Right ventricle myocardium inferior (tissue), 1 donor: ENCODE measurements around the gene LIPM. TPM values are rescaled to one million over a fixed set of nuclear protein-coding genes. Genes with fewer than 3 reads are reported as not detected.

Experiments
- ATAC-seq: fragments of 200-7000 bp; cut with Tn5 transposase; one replicate; pipeline ENCODE4 v1.9.1; 2020; ENCODE audit warnings: mild to moderate bottlenecking, moderate library complexity
- DNase-seq: peaks from one replicate; pipeline ENCODE4 v3.0.0; 2021; ENCODE audit errors: missing footprints
- intact Hi-C: fragments of 100-400 bp; cut with DNase I; formaldehyde crosslinking; loops from one replicate; pipeline ENCODE4 v1.11.0; 2022
- total RNA-seq: library from RNA; stranded (reverse); fragmentation: NEBNext Ultra II Directional; extraction: Animal tissue kit (Norgen Biotek cat#: 25700); gene quantifications from one replicate; pipeline ENCODE4 v1.2.1, GENCODE V29; 2021
- donor health status: DM: no; HTN: yes; CAD: no; lungs with severe emphysema.

The LIPM gene
- total RNA-seq, 1 donor from 2014 or later = not detected

DNA sequence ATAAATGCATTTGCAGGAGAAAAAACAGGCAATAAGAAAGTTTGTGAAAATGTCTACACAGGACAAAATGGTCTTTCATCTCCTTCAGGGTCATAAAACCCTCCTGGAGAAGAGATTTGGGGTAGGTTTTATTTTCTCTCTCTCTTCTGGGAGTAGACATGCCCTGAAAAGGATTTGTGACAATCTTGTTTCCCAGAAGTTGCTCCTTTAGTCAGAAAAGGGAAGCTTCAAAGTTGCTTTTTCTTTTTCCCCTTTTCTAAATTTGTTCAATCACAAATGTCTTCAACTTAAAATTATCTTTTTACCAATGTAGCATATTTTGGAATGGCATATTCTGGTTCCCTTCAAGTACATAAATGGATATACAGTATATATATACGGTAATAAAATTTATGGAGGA is 58.5 kb downstream of the LIPM start:
- ATAC-seq (no peak), DNase-seq (no peak)
- intact Hi-C loops = no loop called here

DNA sequence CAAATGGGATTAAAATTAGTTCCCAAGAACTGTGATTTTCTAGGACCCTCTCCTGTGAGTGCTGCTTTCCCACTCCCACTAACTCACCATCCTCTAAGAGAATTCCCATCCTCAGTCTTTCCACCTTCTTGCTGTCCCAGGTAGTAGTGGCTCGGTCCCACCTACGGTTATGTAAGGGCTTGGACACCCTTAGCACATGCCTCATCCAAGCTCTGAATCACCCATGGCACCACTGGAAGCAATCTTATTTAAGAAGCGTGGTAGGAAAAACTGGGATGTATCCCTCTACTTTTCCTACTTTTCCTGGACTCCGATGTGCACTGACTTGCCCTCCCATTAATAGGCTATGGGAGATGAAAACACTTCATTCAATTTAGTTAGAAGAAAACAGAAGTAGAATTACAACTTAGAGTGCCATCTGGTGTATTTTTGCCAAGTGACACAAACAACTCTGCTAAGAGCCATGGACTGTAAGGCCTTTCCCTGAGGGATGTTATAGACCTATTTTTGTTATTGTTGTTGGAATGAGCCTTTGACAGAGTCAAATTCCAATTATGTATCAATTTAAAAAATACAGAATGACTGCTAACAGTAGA is 62.8 kb downstream of the LIPM start:
- intact Hi-C loops = no loop called here
- DNase-seq (no peak), ATAC-seq (no peak)

DNA sequence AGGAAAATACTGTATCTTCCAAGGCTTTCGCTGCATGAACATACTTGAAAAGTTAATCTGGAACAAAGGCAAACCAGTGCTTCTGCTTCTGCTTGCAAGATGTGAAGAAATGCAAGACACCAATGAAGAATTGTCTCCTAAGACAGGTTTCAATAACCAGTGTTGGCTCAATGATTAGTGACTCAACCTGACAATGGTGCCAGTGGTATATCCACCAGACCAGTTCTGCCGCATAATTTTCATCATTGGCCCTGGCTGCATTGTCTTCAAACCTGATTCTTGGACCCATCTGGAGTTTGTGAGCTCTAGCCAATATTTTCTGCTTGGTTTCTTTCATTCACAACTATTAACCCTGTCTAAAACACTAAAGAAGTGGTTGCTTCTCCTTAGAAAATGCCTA is 63.9 kb downstream of the LIPM start:
- no peak for ATAC-seq

DNA sequence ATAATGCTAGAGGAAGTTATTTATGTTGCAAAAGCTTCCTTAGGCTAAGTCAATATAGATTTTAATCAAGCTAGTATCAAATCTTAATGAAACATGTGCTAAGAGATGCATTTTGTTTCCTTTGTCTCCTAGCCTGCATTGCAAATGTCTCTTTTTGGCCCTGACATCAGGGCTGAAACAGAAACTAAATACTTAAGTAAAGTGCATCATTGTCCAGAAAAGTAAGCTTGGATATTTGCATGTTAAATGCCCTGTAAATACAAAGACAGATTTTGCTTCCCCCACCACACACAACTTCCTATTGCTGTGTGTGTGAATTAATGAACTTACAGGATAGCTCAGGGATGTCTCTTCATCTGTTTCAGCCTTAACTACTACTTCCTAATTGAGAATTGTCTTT is 67.6 kb downstream of the LIPM start:
- DNase-seq = no peak
- intact Hi-C loops = no loop called here
- no peak for ATAC-seq

More for the DNA sequence above, 63.9 kb downstream of the LIPM start:
- DNase-seq = no peak
- intact Hi-C loops = no loop called here

Other genes starting within 250 kb of the LIPM start
- gene RNLS, start 219.4 kb upstream of the LIPM start, total RNA-seq = 20.6 TPM
- not detected for gene LIPJ, start 216.0 kb upstream of the LIPM start, total RNA-seq
- not detected for gene LIPF, start 138.3 kb upstream of the LIPM start, total RNA-seq
- gene LIPK, start 96.5 kb upstream of the LIPM start, total RNA-seq = not detected
- not detected for gene LIPN, start 42.7 kb upstream of the LIPM start, total RNA-seq
- gene ANKRD22, start 49.1 kb downstream of the LIPM start, total RNA-seq = not detected
- gene STAMBPL1, start 77.5 kb downstream of the LIPM start, total RNA-seq = 2.0 TPM
- 75.2 TPM for gene ACTA2, start 150.0 kb downstream of the LIPM start, total RNA-seq
- 4.7 TPM for gene FAS, start 188.1 kb downstream of the LIPM start, total RNA-seq